SK-N-SH treated with all-trans-retinoic acid at 6 μM for 48 hours (cell line): ENCODE results near the gene SEPHS2.

ENCODE experiments used
- CSDC2 ChIP-seq: fragments of 250-450 bp; sonication (Bioruptor Pico); IDR thresholded peaks from 2 replicates; pipeline ENCODE4 v1.5.0; 2020; ENCODE audit warnings: mild to moderate bottlenecking, moderate library complexity
- PATZ1 ChIP-seq: fragments of 250-450 bp; sonication (Bioruptor Pico); IDR thresholded peaks from 2 replicates; pipeline ENCODE4 v1.8.0; 2020; ENCODE audit warnings: mild to moderate bottlenecking, moderate library complexity, borderline replicate concordance
- RARB ChIP-seq: fragments of 250-450 bp; sonication (Bioruptor Pico); IDR thresholded peaks from 2 replicates; pipeline ENCODE4 v1.8.0; 2021; ENCODE audit warnings: mild to moderate bottlenecking, moderate library complexity
- ZFP3 ChIP-seq: fragments of 250-450 bp; sonication (Bioruptor Pico); IDR thresholded peaks from 2 replicates; pipeline ENCODE4 v1.5.0; 2020; ENCODE audit warnings: mild to moderate bottlenecking, moderate library complexity
- ZFP30 ChIP-seq: fragments of 450-650 bp; formaldehyde crosslinking; IDR thresholded peaks from 2 replicates; pipeline ENCODE4 v1.5.0; 2022; ENCODE audit warnings: mild to moderate bottlenecking, moderate library complexity

- TF ChIP-seq ZFP30 (CRISPR knock-in tag) (no peak), ZFP3 (CRISPR knock-in tag) (no peak), PATZ1 (no peak), CSDC2 (no peak), RARB (CRISPR knock-in tag) (no peak)
Observed at GRCh38 chr16:30457743-30458560, 12.3 kb upstream of the SEPHS2 start.
